GM13976 (cell line): Measurements from ENCODE around the gene ZDHHC11.

Experiments
- DNase-seq: peaks from one replicate; pipeline ENCODE4 v3.0.0; 2012; ENCODE audit warnings: low spot score
- CTCF ChIP-seq: IDR thresholded peaks from 2 replicates; pipeline ENCODE4 v1.5.1; 2012; ENCODE audit warnings: borderline replicate concordance, mild to moderate bottlenecking; ENCODE audit not compliant: insufficient read depth; ENCODE audit errors: extremely low read depth, missing control alignments, control extremely low read depth
- in situ Hi-C: fragments of 300-500 bp; cut with MboI; formaldehyde crosslinking; loops from one replicate; pipeline ENCODE4 v1.12.0; 2022; ENCODE audit warnings: low sequenced_read_pairs, mixed read lengths, inconsistent platforms; ENCODE audit not compliant: unreplicated experiment

The ZDHHC11 gene

GRCh38 chr5:891117-891836, 40.5 kb upstream of the ZDHHC11 start:
- DNase-seq, result no peak
- TF ChIP-seq CTCF, result no peak
- in situ Hi-C loops, result no loop called here

- no peak for TF ChIP-seq CTCF
- no peak for DNase-seq
- in situ Hi-C loops, result no loop called here
Observed at GRCh38 chr5:889075-889710, 38.4 kb upstream of the ZDHHC11 start.

GRCh38 chr5:888638-889035, 37.9 kb upstream of the ZDHHC11 start:
- in situ Hi-C loops, result no loop called here
- DNase-seq, result no peak
- TF ChIP-seq CTCF, result no peak

- in situ Hi-C loops, result no loop called here
- no peak for TF ChIP-seq CTCF
- no peak for DNase-seq
Observed at GRCh38 chr5:887947-888637, 37.3 kb upstream of the ZDHHC11 start.

- DNase-seq, result no peak
- in situ Hi-C loops, result no loop called here
Observed at GRCh38 chr5:886716-887325, 36.0 kb upstream of the ZDHHC11 start.

More at GRCh38 chr5:886716-887325, 36.0 kb upstream of the ZDHHC11 start:
- no peak for TF ChIP-seq CTCF
